GM23338 (cell line): ENCODE data around the gene HES7.

Source experiments
- CREB1 ChIP-seq: fragments of 250-450 bp; sonication (Bioruptor Pico); IDR thresholded peaks from 2 replicates; pipeline ENCODE4 v1.5.0; 2020; ENCODE audit warnings: low read depth, mild to moderate bottlenecking, moderate library complexity
- CTCF ChIP-seq, 2 experiments: fragments of 200-600 bp in 1 of 2; sonication (generic) in 1 of 2; conservative IDR thresholded peaks; 2 replicates each; pipeline versions ENCODE4 v1.5.1 to v1.6.1; 2016 to 2017; ENCODE audit warnings: antibody characterized with exemption in 2 of 2, low read depth in 2 of 2, mild to moderate bottlenecking in 2 of 2, moderate library complexity in 1 of 2
- EZH2 ChIP-seq: fragments of 200-600 bp; sonication (generic); IDR thresholded peaks from one replicate; pipeline ENCODE4 v1.8.0; 2017; ENCODE audit warnings: antibody characterized with exemption, mild to moderate bottlenecking, low read depth; ENCODE audit not compliant: unreplicated experiment
- EZH2phosphoT487 ChIP-seq: fragments of 200-600 bp; sonication (generic); IDR thresholded peaks from one replicate; pipeline ENCODE4 v1.8.1; 2018; ENCODE audit warnings: antibody characterized with exemption; ENCODE audit not compliant: unreplicated experiment
- JUNB ChIP-seq: IDR thresholded peaks from one replicate; pipeline ENCODE4 v1.6.1; 2016; ENCODE audit warnings: antibody characterized with exemption; ENCODE audit not compliant: unreplicated experiment
- POLR2AphosphoS5 ChIP-seq: IDR thresholded peaks from 2 replicates; pipeline ENCODE4 v1.6.1; 2016; ENCODE audit warnings: antibody characterized with exemption, low read depth
- ZNF114 ChIP-seq: fragments of 250-450 bp; sonication (Bioruptor Pico); IDR thresholded peaks from 2 replicates; pipeline ENCODE4 v1.5.0; 2020; ENCODE audit warnings: mild to moderate bottlenecking, moderate library complexity
- TF ChIP-seq, protein P1 (sequence below): IDR thresholded peaks from 2 replicates; pipeline ENCODE4 v1.6.1; 2016; ENCODE audit warnings: antibody characterized with exemption
- TF ChIP-seq, protein P2 (sequence below): IDR thresholded peaks from one replicate; pipeline ENCODE4 v1.6.1; 2018; ENCODE audit warnings: antibody characterized with exemption; ENCODE audit not compliant: unreplicated experiment

DNA sequence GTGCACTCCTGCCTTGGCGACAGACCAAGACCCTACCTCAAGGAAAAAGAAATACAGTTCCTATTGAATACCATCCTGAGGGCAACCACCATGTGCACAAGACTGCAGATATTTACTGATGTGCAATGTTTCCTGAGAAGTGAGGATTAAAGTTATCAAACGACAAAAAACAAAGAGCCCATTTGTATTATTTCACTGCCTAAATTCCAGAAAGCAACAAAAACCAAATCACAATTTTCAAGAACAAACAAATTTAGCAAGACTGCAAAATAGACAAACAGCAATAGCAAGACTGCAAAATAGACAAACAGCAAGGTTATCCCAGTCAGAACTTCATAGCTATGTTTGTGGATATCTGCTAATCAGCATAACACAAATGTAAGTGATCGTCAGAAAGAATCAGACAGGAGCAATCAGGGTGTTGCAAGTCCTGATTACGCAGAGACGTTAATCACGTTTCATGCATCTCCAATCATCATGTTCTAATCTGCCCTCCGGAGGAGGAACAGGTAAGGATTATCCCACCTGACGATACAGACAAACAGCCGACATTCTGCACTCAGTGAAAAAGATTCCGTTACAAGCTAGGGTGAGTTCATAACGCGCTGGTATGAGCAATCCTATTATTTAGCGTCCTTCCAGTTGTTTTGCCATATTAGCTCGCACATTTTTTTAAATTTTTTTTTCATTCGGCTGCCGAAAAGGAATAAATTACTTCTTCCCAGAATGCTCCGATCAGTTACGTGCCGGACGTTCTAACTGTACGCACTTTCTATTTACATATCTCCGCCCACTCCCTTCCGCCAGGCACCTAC is 49.4 kb upstream of the HES7 start:
- TF ChIP-seq CTCF (conservative IDR thresholded peaks at IDR 0.05; ENCODE audit: low read depth in 2 of 2) (no peak; a peak in 1 of 4 replicates), POLR2AphosphoS5 (peak; percentile 100), EZH2phosphoT487 (no peak), CREB1 (CRISPR knock-in tag) (peak; percentile 81), EZH2 (no peak), JUNB (peak; percentile 24), ZNF114 (CRISPR knock-in tag) (peak; percentile 47; the same call in 1 of the 2 replicates)
- TF ChIP-seq, protein P1, sequence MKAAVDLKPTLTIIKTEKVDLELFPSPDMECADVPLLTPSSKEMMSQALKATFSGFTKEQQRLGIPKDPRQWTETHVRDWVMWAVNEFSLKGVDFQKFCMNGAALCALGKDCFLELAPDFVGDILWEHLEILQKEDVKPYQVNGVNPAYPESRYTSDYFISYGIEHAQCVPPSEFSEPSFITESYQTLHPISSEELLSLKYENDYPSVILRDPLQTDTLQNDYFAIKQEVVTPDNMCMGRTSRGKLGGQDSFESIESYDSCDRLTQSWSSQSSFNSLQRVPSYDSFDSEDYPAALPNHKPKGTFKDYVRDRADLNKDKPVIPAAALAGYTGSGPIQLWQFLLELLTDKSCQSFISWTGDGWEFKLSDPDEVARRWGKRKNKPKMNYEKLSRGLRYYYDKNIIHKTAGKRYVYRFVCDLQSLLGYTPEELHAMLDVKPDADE, result peak; percentile 95
- TF ChIP-seq, protein P2, sequence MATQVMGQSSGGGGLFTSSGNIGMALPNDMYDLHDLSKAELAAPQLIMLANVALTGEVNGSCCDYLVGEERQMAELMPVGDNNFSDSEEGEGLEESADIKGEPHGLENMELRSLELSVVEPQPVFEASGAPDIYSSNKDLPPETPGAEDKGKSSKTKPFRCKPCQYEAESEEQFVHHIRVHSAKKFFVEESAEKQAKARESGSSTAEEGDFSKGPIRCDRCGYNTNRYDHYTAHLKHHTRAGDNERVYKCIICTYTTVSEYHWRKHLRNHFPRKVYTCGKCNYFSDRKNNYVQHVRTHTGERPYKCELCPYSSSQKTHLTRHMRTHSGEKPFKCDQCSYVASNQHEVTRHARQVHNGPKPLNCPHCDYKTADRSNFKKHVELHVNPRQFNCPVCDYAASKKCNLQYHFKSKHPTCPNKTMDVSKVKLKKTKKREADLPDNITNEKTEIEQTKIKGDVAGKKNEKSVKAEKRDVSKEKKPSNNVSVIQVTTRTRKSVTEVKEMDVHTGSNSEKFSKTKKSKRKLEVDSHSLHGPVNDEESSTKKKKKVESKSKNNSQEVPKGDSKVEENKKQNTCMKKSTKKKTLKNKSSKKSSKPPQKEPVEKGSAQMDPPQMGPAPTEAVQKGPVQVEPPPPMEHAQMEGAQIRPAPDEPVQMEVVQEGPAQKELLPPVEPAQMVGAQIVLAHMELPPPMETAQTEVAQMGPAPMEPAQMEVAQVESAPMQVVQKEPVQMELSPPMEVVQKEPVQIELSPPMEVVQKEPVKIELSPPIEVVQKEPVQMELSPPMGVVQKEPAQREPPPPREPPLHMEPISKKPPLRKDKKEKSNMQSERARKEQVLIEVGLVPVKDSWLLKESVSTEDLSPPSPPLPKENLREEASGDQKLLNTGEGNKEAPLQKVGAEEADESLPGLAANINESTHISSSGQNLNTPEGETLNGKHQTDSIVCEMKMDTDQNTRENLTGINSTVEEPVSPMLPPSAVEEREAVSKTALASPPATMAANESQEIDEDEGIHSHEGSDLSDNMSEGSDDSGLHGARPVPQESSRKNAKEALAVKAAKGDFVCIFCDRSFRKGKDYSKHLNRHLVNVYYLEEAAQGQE, result no peak
